ENCODE data around the gene PRLHR.

PRLHR gene

GRCh38 chr10:118596426-118597124 is 1.1 kb upstream of the PRLHR start:
- TF ChIP-seq, protein P1, sequence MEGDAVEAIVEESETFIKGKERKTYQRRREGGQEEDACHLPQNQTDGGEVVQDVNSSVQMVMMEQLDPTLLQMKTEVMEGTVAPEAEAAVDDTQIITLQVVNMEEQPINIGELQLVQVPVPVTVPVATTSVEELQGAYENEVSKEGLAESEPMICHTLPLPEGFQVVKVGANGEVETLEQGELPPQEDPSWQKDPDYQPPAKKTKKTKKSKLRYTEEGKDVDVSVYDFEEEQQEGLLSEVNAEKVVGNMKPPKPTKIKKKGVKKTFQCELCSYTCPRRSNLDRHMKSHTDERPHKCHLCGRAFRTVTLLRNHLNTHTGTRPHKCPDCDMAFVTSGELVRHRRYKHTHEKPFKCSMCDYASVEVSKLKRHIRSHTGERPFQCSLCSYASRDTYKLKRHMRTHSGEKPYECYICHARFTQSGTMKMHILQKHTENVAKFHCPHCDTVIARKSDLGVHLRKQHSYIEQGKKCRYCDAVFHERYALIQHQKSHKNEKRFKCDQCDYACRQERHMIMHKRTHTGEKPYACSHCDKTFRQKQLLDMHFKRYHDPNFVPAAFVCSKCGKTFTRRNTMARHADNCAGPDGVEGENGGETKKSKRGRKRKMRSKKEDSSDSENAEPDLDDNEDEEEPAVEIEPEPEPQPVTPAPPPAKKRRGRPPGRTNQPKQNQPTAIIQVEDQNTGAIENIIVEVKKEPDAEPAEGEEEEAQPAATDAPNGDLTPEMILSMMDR (conservative IDR thresholded peaks at IDR 0.05) = no peak
- H3K27ac ChIP-seq = peak overlapping the region; percentile 63

- TF ChIP-seq, protein P1 (conservative IDR thresholded peaks at IDR 0.05) = no peak
- H3K27ac ChIP-seq = no peak overlapping the region
These were observed 406 bp downstream of the PRLHR start for GRCh38 chr10:118595064-118595420.

DNA sequence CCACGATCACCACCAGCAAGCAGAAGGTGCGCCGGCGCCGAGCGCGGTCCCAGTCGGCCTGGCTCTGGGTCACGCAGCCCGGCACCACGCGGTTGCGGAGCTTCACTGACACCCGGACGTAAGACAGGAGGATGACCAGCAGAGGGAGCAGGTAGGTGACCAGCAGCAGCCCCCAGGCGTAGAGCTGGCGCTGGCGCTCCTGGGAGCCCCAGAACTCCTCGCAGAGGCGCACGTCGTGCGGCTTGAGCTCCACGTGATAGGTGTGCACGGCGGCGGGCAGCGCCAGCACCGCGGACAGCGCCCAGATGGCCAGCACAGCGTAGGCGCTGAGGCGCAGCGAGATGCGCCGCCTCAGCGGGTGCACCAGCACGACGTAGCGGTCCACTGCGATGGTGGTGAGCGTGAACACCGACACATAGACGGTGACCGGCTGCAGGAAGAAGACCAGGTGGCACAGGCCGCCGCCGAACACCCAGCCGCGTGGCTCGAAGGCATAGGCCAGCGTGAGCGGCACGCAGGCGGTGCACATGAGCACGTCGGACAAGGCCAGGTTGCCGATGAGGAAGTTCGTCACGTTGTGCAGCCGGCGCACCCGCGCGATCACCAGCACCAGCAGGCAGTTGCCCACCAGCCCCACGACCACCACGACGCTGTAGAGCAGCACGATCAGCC is 920 bp downstream of the PRLHR start:
- no peak overlapping the region; the same call in 1 of the 2 replicates for H3K27ac ChIP-seq
- TF ChIP-seq, protein P1 (conservative IDR thresholded peaks at IDR 0.05) = 0 out of 2 replicates have a peak, but pooled peaks have one; percentile 12

DNA sequence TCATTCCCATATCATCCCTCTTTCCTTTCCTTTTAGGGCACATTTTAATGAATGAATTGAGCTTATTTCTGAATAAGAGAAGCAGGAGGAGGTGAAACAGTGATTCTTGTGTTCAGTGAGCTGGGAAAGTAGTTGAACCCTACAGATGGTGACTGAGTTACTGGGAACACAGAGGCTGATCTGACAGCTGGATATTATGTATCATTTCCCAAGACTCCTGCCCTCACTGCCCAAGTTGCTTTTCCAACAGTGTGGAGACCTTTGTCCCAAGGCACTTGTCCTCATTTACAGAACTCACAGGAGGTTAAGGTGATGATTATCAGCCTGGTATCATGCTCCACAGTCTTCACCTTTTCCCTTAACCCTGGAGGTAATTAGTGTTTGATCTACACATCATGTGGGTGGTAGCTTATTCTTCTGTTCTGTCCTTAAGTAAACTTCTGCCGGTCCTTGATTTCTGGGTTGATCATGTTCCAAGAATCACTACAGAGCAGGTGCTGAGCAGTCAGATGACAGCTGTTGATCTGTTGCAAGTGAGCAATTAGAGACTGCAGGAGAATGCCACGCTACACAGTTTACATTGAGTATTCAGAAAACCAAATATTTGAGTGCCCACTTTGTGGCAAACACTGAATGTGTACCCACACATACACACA is 2.6 kb downstream of the PRLHR start:
- TF ChIP-seq, protein P1 (conservative IDR thresholded peaks at IDR 0.05) = no peak
- peak overlapping the region; percentile 60 for H3K27ac ChIP-seq

DNA sequence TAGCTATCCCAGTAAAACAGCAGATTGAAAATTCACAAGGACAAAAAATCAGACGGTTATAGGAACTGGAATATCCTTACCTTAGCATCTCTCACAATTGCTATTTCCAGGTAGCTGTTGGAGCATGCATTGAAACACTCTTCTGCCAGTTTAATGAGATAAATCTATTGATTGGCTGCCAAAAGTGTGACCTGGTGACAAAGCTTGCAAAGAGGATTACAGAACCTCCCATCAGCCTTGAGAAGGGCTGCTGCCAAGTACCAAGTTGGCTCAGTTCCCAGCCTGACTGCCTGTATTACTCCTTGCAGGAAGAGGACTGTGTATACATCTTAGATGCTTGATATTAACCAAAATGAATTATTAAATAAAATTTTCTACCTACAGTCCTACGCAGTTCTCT is 5.1 kb downstream of the PRLHR start:
- TF ChIP-seq, protein P1 (conservative IDR thresholded peaks at IDR 0.05) = no peak
- H3K27ac ChIP-seq = peak overlapping the region; percentile 36

GRCh38 chr10:118587881-118588651 is 7.4 kb downstream of the PRLHR start:
- TF ChIP-seq, protein P1 (conservative IDR thresholded peaks at IDR 0.05) = no peak
- no peak overlapping the region for H3K27ac ChIP-seq

DNA sequence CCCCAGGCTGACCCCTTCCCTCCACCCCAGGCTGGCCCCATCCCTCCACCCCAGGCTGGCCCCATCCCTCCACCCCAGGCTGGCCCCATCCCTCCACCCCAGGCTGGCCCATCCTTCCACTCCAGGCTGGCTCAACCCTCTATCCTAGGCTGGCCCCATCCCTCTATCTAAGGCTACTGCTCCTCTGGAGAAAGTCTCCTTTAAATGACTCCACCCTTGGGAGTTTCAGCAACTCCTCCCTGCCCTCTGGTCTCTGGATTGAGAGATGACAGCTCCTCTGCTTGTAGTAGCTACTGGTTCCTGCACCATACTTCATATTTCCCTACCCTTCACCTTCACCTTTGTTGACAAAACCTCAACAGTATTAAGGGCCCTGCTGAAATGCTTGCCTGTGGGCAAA is 8.5 kb downstream of the PRLHR start:
- no peak overlapping the region for H3K27ac ChIP-seq
- TF ChIP-seq, protein P1 (conservative IDR thresholded peaks at IDR 0.05) = no peak
